Muscle of back (tissue), 13 donors: ENCODE measurements around the gene NFATC1. TPM values are rescaled to one million over a fixed set of nuclear protein-coding genes. Genes with fewer than 3 reads are reported as not detected.

ENCODE experiments used
- DNase-seq, 3 donors: peaks; one replicate each; pipeline versions ENCODE4 v3.0.0 to v3.0.0-alpha.2; 2013
- long read RNA-seq, 9 donors: transcript quantifications; one replicate each; lab custom pipeline, GENCODE V29; 2026
- polyA plus RNA-seq, 10 donors: library from polyadenylated mRNA; unstranded; fragments of 120-200 nt; gene quantifications; one replicate each; pipeline ENCODE4 v1.2.1, GENCODE V29; 2013; ENCODE audit not compliant: insufficient read length in 10 of 10

The NFATC1 gene
- polyA plus RNA-seq = 10 to 100 TPM; 10.5 to 19.4 (median 12.7) TPM
- long read RNA-seq, donor 1, full-length matches to known transcripts = 3 of 8 reads
- long read RNA-seq, donor 1, partial matches to known transcripts = 5 of 8 reads
- long read RNA-seq, donor 1, other reads (novel, unspliced or antisense) = 0 of 8 reads
- long read RNA-seq, donor 2 = 0 reads
- long read RNA-seq, donor 3 = 0 reads
- long read RNA-seq, donor 4, full-length matches to known transcripts = 2 of 2 reads
- long read RNA-seq, donor 4, partial matches to known transcripts = 0 of 2 reads
- long read RNA-seq, donor 4, other reads (novel, unspliced or antisense) = 0 of 2 reads
- long read RNA-seq, donor 5, full-length matches to known transcripts = 1 of 1 reads
- long read RNA-seq, donor 5, partial matches to known transcripts = 0 of 1 reads
- long read RNA-seq, donor 5, other reads (novel, unspliced or antisense) = 0 of 1 reads
- long read RNA-seq, donor 6, full-length matches to known transcripts = 2 of 2 reads
- long read RNA-seq, donor 6, partial matches to known transcripts = 0 of 2 reads
- long read RNA-seq, donor 6, other reads (novel, unspliced or antisense) = 0 of 2 reads
- long read RNA-seq, donor 7, full-length matches to known transcripts = 2 of 2 reads
- long read RNA-seq, donor 7, partial matches to known transcripts = 0 of 2 reads
- long read RNA-seq, donor 7, other reads (novel, unspliced or antisense) = 0 of 2 reads
- long read RNA-seq, donor 8 = 0 reads
- long read RNA-seq, donor 9 = 0 reads

DNA sequence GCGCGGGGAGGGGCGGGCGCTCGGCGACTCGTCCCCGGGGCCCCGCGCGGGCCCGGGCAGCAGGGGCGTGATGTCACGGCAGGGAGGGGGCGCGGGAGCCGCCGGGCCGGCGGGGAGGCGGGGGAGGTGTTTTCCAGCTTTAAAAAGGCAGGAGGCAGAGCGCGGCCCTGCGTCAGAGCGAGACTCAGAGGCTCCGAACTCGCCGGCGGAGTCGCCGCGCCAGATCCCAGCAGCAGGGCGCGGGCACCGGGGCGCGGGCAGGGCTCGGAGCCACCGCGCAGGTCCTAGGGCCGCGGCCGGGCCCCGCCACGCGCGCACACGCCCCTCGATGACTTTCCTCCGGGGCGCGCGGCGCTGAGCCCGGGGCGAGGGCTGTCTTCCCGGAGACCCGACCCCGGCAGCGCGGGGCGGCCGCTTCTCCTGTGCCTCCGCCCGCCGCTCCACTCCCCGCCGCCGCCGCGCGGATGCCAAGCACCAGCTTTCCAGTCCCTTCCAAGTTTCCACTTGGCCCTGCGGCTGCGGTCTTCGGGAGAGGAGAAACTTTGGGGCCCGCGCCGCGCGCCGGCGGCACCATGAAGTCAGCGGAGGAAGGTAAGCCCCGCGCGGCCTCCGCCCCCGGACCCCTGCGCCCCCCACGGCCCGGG lies at the start of gene NFATC1:
TSS of gene NFATC1 (plus strand) at position 170 of the 644 bp plus-strand sequence. CDS start at position 465, 295 bp downstream.
- DNase-seq = peak; percentile 79 to 92 (median 89)

DNA sequence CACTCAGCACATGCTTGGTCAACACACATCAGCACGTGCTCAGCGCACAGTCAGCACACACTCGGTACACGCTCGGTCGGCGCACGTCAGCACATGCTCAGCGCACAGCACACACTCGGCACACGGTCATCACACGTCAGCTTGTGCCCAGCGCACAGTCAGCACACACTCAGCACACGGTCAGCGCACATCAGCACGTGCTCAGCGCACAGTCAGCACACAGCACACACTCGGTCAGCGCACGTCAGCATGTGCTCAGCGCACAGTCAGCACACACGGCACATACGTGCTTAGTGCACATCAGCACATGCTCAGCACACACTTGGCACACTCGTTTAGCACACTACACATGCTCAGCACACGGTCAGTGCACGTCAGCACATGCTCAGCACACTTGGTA lies 49.7 kb upstream of the NFATC1 start:
- no peak for DNase-seq

DNA sequence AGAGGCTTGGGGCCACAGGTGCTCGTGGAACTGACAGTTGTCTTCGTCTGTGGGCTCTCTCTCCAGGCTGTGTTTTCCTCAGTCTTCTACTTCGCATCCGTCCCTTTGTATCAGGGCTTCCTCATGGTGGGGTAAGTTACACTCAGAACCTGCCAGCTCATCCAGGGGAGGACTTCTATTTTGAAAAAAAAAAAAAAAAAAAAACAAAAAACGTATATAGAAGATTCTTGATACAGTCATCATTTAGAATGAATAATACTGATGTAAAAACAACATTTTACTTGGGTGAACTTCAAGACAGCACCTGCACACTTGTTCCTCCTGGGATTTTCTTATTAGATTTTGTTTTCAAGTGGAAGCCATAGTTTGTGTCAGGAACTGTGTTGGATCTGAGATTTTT lies 47.7 kb upstream of the NFATC1 start:
- no peak for DNase-seq

DNA sequence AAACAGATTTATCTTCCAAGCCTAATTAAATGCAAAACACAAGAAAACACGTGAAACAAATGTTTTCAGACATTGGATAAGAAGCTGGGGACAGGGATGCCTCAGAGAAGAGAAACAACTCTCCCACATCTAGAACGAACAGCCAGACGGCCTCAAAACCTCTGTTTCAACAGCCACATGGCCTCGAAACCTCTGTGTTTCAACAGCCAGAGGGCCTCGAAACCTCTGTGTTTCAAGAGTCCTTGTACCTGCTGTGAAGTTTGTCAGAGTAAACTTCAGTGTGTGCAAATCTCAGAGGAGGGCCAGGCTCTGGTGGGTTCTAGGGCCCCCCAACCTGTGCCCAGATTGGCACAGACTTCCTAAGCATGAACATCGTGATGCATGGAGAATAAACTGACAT lies 43.3 kb upstream of the NFATC1 start:
- no peak for DNase-seq

DNA sequence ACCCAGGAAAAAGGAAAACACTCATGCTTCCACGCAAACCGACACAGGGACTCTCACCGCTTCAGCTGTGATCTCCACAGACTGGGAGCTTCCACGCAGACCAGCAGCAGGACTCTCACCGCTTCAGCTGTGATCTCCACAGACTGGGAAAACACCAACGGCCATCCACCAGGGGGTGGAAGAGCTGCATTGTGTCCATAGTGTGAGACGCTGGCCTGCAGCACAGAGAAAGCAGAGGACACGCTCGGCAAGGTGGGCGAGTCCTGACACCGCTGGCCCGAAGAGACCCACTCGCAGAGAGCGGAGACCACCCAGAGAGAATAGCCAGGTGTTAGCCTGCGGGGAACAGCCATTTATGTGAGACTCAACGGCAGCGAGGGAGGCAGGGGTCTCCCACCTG lies 42.5 kb upstream of the NFATC1 start:
- no peak for DNase-seq

DNA sequence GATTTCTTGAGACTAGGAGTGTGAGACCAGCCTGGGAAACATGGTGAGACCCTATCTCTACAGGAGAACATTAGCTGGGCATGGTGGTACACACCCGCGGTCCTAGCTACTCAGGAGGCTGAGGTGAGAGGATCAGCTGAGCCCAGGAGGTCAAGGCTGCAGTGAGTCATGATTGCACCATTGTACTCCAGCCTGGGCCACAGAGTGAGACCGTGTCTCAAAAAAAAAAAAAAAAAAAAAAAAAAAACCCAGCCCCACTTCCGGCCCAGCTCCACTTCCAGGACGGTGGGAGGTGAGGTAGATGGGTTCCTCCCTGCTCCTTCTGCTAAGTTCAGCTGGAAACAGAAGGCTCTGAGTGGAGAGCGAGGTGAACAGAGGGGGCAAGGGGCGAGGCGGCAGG lies 41.4 kb upstream of the NFATC1 start:
- no peak for DNase-seq

DNA sequence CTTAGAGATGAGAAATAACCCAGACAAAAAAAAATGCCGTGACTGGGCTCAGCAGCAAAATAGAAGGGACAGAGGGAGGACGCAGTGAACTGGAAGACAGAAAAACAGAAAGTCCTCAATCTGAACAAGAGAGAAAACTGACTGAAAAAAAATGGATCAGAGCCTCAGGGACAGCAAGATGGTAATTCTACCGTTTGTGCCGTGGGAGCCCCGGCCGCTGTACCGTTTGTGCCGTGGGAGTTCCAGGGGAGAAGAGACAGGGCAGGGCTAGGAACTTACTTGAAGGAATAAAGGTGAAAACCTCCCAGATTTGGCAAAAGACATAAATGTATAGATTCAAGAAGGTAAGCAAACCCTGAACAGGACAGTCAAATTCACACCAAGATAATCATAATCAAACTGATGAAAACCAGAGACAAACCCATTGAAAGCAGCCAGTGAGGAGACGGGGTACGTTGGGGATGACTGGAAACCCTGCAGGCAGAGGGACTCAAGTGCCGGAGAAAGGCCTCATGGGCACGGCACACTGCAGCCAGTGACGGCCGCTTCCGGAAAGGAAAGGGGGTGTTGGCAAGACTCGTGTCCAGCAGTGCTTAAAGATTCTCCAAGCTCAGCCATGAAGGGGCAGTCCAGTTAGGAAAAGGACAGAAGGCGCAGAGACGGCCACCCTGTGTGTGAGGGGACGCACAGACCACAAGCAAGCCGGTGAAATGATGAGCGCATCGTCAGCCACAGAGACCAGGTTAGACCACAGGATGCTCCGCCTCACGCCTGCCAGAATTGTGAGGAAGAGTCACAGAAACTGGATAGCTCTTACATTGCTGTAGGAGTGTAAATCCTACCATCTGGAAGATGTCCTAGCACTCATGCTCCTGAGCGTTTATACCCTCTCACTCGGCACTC lies 40.0 kb upstream of the NFATC1 start:
- DNase-seq = no peak

DNA sequence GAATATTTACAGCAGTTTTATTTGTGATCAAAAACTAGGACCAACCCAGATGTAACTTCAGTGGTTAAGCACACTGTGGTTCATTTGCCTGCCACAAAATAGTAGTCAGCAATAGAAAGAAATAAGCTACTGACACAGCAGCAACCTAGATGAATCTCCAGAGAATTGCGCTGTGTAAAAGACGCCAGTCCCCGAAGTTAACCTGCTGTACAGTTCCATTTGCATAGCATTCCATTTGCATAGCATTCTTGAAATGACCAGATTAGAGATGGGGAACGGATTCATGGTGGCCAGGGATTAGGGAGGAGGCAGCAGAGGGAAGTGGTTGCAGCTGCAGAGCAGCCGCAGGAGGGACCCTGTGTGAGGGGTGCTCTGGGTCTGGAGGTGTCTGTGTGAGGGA lies 39.3 kb upstream of the NFATC1 start:
- DNase-seq = no peak

DNA sequence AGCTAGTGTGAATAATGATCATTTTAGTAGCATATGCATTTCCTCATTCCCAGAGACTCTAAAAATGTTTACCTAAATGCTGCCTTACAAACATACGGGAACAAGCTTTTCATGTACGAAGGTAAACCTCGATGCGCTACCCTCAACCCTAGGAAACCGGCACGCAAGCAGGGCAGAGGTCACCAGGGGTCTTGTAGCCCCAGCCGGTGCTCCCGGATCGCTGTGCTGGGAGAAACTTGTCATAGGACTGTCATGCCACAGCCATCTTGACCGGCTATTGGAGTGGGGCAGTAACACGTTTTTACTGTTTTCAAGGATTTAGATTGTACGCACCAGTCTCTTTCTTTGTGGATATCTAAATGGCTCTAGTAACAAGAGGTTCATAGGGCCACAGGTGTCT lies 34.8 kb upstream of the NFATC1 start:
- DNase-seq = no peak

DNA sequence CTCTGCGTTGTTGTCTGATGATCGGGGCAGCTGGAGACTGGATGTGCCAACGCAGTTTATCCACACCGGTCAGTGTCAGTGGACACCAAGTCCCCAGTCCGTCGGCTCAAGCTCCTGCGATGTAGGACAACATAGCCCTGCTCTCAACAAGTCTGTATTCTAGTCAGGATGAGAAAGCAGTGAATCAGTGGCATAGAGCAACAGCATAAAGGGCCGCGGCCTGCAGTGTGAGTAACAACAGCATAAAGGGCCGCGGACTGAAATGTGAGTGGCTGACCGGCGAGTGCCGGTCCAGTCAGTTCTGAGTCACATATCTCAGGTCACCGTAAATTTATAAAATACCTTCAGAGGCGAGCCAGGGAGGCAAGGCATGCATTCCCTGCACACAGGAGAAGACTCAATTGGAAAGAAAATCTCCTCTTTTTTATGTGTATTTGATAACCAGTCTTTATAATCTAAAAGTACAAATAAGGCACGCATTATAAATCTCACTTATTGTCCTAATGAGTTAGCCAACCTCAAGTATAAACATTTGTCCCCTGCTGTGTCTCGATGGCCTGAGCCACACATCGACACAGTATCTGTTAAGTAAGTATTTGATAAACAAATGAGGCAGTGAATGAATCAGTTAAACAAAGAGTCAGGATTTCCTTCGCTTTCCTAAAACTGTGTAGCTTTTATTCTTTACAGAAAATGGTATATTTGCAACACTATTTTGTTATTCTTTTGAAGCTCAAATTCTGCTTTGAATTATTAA lies 33.8 kb upstream of the NFATC1 start:
- no peak for DNase-seq

DNA sequence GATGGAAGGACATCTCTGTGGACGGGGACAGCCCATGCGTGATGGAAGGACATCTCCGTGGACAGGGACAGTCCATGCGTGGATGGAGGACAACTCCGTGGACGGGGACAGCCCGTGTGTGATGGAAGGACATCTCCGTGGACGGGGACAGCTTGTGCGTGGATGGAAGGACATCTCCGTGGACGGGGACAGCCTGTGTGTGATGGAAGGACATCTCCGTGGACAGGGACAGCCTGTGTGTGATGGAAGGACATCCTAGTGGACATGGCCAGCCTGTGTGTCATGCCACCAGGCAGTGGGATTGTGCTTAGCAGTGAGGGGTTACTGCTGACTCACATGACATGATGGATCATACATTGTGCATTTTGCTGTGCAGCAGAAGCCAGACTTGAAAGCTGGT lies 30.0 kb upstream of the NFATC1 start:
- DNase-seq = no peak

DNA sequence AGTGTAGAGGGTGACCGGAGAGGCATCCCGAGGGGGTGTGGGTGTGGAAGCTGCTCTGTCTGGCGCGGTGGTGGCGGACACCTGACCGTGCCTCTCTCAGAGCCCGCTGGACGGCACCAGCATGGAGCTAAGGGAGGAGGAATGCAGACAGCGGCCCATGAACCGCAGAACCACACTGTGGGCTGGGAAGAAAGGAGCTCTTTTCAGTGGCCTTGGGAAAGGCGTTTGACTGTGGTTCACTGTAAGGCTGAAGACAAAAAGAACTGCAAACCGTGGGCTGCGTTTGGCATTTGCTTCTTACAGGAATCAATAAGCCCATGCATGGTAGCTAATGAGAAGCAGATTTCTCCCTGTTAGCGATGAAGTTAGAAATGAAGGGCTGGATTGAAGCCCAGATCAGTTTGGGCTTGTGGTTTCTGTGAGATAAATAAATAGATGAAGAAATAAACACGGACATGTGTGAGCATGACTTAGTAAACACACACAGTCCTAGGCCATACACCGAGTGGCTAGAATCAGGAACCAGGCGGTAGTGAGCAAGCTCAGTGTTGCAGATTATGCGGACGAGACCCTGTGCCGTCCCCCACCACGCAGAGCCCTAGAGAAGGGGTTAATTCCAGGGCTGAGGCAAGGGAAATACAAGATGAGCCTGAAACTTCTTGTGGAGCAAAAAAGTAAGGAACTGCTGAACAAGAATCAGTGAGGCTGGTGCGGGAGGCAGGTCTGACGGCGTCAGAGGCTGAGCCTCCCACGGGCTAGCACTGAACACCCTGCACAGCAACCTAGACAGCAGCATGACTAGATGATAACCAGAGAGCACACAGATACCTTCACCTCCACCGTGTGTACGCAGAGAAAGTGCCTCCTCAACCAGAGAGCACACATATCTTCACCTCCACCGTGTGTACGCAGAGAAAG lies 29.3 kb upstream of the NFATC1 start:
- peak in 2 of 3 donors; percentile 59 to 63 for DNase-seq

DNA sequence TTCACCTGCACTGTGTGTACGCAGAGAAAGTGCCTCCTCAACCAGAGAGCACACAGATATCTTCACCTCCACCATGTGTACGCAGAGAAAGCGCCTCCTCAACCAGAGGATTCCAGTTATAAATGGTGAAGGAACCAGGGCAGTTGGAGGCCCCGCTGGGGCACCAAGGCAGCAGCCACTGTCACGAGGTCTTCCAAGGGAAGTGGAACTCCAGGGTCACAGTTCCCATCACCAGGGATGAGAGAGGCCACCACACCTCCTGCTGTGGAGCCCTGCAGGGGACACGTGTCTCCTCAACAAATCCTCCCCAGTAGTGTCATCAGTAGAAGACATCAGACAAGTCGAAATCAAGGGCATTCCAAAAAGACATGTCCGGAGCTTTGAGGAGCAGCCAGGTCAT lies 28.2 kb upstream of the NFATC1 start:
- DNase-seq = no peak

DNA sequence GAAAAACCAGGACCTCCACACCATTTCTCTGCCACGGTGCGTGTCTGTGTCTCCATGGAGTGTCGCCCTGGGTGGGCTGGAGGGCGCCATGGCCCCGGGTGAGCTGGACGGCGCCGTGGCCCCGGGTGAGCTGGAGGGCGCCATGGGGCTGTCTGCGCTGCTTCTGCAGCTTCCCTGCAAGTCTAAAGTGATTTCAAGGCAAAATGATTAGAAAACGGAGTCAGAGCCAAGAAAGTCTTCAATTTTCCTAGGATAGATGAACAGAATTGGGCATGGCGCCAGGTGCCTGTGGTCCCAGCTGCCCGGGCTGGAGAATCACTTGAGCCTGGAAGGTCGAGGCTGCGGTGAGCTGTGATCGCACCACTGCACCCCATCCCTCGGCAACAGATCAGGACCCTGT lies 27.7 kb upstream of the NFATC1 start:
- no peak for DNase-seq

DNA sequence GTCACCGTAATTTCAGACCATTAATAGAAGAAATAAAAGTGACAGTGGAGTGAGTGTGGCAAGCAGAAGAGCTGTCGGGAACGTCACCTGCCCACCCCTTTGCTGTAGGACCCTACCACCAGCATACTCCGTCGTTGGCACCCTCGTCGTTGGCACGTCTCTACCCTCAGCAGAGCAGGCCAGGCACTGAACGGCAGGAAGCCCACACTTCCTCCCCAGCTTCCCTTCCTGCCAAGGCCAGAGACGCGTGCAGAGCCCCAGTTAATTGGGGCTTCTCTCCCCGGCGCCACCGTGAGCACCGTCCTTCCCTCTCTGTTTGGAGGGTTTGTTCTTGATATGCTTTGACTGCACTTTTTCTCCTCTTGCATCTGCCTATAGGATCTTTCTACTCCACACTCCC lies 27.0 kb upstream of the NFATC1 start:
- DNase-seq = no peak

DNA sequence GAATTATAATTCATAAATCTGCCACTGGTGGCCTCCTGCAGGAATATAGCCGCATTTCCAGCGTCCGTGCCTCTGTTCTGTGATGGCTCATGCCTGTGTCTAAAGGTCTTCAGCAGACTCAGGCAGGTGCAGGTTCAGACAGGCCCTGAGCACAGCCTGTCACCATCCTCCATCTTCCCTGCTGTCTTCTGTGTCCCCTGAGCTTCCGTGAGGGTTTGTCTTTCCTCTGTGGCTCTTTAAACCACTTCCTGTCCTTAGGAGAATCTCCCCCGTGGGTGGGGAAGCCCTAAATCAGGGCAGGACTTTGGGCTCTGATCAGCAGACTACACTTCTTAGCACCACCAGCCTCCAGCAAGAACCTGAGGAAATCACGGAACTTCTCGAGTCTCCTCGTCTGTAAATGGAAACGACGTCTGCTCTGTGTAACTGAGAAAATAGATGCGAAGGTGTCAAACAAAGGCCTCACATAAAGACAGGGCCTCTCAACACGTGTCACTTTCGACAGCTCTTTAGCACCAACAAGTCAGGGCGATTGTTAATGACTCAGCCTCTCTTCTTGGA lies 24.1 kb upstream of the NFATC1 start:
- DNase-seq = no peak

DNA sequence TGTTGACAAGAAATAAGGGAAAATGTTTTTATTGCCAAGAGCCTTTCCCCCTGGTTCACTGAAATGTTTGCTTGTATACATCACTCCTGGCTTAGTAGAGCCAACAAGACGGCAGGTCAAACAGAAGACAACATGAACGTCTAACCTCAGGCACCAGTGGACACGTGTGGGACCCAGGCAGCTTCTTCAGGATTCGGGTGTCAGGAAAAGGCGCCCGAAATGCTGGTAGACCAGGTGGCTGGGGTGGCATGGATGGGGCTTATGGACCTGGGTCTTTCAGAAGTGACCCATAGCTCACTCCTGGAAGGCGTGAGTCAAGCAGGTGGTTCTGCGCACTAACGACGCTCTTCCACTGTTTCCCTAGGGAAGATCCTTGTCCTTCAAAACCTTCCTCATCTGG lies 23.3 kb upstream of the NFATC1 start:
- DNase-seq = no peak

DNA sequence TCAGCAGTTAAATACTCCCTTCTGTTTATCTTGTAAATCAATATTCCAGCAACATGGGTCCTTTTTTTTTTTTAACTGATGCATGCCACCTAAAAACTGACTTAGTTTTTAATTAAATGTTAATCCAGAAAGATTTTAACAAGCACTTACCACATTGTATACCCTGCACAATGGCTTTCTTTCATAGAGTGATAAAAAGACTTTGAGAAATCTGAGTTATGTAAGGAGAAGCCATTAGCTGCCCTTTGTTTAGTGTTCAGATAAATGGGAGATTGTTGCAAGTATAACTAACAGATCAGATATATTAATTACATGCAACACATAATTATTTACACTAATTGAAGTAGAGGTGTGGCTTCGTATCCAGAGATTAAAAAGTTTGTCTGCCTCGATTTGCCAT lies 22.7 kb upstream of the NFATC1 start:
- DNase-seq = no peak

DNA sequence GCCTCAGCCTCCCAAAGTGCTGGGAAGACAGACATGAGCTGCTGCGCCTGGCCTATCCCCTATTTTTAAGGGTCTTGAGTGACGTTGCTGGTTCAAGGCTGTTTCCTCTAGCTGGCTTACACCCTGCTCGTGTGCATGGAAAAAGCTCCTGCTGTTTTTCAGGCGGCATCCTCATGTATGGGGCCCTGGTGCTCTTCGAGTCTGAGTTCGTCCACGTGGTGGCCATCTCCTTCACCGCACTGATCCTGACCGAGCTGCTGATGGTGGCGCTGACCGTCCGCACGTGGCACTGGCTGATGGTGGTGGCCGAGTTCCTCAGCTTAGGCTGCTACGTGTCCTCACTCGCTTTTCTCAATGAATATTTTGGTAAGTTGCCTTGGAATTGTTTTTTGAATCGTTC lies 22.0 kb upstream of the NFATC1 start:
- DNase-seq = no peak
